ENCODE data around the gene CNR2.

The CNR2 gene

DNA sequence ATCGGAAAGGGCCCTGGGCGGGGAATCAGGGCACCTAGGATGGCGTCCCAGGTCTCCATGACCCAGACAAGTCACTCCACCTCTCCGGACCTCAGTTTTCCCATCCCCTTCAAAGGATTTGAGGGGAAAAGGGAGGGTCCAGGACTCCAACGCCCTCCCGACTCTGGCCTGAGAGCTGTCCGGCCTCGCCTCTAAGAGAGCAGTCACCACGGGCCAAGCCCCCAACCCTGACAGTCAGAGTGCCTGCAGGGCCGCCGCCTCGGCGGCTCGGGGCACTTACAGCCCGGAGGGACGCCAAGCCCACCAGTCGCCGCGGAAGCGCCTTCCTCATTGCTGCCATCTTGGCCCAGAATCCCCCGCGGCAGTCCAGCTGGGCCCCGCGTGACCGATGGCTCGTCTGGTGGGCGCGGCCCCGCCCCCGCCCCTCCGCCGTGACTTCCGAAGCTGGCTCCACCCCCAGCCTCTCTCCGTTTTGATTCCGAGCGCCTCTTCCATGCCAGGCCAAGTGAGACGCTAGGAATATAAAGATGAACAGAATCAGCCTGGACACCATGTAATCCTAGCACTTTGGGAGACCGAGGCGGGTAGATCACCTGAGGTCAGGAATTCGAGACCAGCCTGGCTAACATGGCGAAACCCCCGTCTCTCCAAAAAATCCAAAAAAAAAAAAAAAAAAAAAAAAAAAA is 87.9 kb downstream of the CNR2 start, which contains the start of gene HMGCL:
TSS of gene HMGCL (minus strand) at position 354 of the 686 bp plus-strand sequence. CDS start at position 340, 14 bp downstream.
- Mint-ChIP-seq H3K4me1 (peaks cover 10 to 33% of the 10 kb centered on the region in 2 donors), H3K36me3 (peaks cover 4 to 5% of the 10 kb centered on the region in 2 donors), H3K27me3 (no peaks in the 10 kb centered on the region), H3K27ac (peak within 1 kb of the TSS; percentile 97), H3K9me3 (no peaks in the 10 kb centered on the region), H3K4me3 (peak within 1 kb of the TSS; percentile 93 to 97)
- DNase-seq (peak; percentile 80), ATAC-seq (replicated peaks) (peak; percentile 96 to 98)

DNA sequence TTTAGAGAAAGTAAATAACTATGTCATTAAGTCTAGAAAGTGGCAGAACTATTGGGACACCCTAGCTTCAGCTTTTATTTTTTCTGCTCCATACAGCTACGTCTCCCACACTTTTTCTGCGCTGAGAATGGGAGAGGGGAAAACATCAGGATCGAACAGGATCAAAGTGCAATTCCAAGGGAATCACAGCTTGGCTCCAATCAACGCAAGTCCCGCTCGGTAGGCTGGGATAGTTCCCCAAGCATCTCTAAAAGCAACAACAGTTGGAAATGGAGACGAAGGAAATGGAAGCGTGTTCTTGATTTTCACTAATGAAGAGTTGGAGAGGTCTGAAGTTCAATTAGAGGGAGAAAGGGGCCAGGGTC is 88.5 kb downstream of the CNR2 start:
- Mint-ChIP-seq H3K4me1 (peaks cover 10 to 34% of the 10 kb centered on the region in 2 donors), H3K36me3 (peaks cover 4 to 8% of the 10 kb centered on the region in 2 donors), H3K9me3 (no peaks in the 10 kb centered on the region), H3K27me3 (no peaks in the 10 kb centered on the region), H3K27ac (peak overlapping the region; percentile 97), H3K4me3 (peak overlapping the region; percentile 93 to 97)
- no peak for DNase-seq
- peak in 1 of 2 donors; percentile 42 for ATAC-seq (replicated peaks)

DNA sequence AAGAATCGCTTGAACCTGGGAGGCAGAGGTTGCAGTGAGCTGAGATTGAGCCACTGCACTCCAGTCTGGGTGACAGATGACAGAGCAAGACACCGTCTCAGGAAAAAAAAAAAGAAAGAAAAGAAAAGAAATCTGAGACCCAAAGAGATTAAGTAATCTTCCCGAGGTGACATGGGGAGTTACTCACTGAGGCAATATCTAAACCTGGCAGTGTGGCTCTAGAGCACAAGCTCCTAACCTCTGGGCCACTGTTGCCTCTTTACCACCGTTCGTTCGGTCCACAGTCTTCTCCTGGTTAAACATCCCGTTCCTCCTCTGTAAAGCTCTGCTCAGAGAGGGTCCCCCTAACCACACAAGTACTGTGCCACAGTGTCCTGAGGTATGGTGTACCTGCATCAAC is 89.4 kb downstream of the CNR2 start:
- DNase-seq (no peak), ATAC-seq (replicated peaks) (no peak)
- H3K4me3 Mint-ChIP-seq, result peak overlapping the region; percentile 32 to 60
- no peaks in the 10 kb centered on the region for H3K9me3 Mint-ChIP-seq
- peaks cover 4 to 8% of the 10 kb centered on the region in 2 donors for H3K36me3 Mint-ChIP-seq
- peak overlapping the region; percentile 62 for H3K27ac Mint-ChIP-seq
- H3K4me1 Mint-ChIP-seq, result peaks cover 10 to 34% of the 10 kb centered on the region in 2 donors
- no peaks in the 10 kb centered on the region for H3K27me3 Mint-ChIP-seq

Data from stimulated activated naive B cell treated with anti-CD40 and anti-IgM and Interleukin-4, amounts not matched to agents 10 μg/mL and 1 μg/mL and 100 μg/mL, for 72 hours (primary cell).